ENCODE results near the gene TMPRSS9. TPM values are rescaled to one million over a fixed set of nuclear protein-coding genes. Genes with fewer than 3 reads are reported as not detected.

The TMPRSS9 gene
- total and polyA plus RNA-seq, 10 donors = 0.70 to 4.3 (median 2.7) TPM

GRCh38 chr19:2385053-2385721, 25.1 kb downstream of the TMPRSS9 start:
- no peak for DNase-seq
- peaks cover 0 to 21% (median 5%) of the 10 kb centered on the region in 6 donors for H3K4me1 ChIP-seq
- H3K4me3 ChIP-seq = no peak overlapping the region
- WGBS, 5 donors = 27 to 49% (median 30%) methylated on average over 22 to 37 of the region's 37 CpGs
- intact Hi-C loops (cut with DNase I; ENCODE audit: low total_unique reads) = no loop called here
- TF ChIP-seq, protein P1, sequence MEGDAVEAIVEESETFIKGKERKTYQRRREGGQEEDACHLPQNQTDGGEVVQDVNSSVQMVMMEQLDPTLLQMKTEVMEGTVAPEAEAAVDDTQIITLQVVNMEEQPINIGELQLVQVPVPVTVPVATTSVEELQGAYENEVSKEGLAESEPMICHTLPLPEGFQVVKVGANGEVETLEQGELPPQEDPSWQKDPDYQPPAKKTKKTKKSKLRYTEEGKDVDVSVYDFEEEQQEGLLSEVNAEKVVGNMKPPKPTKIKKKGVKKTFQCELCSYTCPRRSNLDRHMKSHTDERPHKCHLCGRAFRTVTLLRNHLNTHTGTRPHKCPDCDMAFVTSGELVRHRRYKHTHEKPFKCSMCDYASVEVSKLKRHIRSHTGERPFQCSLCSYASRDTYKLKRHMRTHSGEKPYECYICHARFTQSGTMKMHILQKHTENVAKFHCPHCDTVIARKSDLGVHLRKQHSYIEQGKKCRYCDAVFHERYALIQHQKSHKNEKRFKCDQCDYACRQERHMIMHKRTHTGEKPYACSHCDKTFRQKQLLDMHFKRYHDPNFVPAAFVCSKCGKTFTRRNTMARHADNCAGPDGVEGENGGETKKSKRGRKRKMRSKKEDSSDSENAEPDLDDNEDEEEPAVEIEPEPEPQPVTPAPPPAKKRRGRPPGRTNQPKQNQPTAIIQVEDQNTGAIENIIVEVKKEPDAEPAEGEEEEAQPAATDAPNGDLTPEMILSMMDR (IDR thresholded peaks at IDR 0.05 in 8 of 11, conservative IDR thresholded peaks at IDR 0.05 in 3 of 11) = no peak
- TF ChIP-seq POLR2A (IDR thresholded peaks at IDR 0.05) (no peak), POLR2AphosphoS5 (IDR thresholded peaks at IDR 0.05) (no peak)
- peaks cover 0 to 23% (median 0%) of the 10 kb centered on the region in 7 donors for H3K27me3 ChIP-seq (replicated peaks in 1 of 7)
- H3K36me3 ChIP-seq = no peaks in the 10 kb centered on the region
- H3K27ac ChIP-seq = no peak overlapping the region
- peaks cover 0 to 10% (median 8%) of the 10 kb centered on the region in 8 donors for H3K9me3 ChIP-seq

DNA sequence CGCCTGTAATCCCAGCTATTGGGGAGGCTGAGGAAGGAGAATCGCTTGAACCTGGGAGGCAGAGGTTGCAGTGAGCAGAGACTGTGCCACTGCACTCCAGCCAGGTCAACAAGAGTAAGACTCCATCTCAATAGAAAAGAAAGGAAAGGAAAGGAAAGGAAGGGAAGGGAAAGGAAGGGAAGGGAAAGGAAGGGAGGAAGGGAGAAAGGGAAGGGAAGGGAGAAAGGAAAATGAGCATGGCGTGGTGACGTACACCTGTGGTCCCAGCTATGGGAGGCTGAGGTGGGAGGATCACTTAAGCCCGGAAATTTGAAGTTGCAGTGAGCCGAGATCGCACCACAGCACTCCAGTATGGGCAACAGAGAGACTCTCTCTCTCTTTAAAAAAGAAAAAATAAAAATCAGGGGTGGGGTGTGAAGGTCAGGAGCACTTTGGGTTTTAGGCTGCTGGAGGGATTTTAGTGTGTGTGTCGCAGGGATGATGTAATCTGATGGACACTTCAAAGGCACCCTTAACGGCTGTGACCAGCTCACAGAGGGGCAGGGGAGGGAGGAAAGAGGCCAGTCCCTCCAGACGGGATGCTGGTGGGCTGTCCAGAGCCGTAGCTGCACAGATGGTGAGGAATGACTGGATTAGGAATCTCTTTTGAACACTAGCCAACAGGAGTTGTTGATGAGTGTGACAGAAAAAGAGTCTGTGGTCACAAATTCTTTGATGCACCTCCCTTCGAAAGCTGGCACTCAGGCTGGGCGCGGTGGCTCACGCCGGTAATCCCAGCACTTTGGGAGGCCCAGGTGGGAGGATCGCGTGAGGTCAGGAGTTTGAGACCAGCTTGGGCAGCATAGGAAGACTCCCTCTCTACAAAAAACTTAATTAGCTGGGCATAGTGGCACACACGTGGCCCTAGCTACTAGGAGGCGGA, 27.6 kb downstream of the TMPRSS9 start:
- TF ChIP-seq POLR2AphosphoS5 (IDR thresholded peaks at IDR 0.05) = no peak
- no peak for TF ChIP-seq POLR2A (IDR thresholded peaks at IDR 0.05)
- TF ChIP-seq, protein P1 (IDR thresholded peaks at IDR 0.05 in 8 of 11, conservative IDR thresholded peaks at IDR 0.05 in 3 of 11) = no peak
- DNase-seq = no peak
- Histone ChIP-seq H3K27ac (no peak overlapping the region), H3K4me1 (peaks cover 0 to 32% (median 8%) of the 10 kb centered on the region in 6 donors), H3K4me3 (no peak overlapping the region), H3K36me3 (no peaks in the 10 kb centered on the region), H3K27me3 (replicated peaks in 1 of 7) (peaks cover 0 to 23% (median 0%) of the 10 kb centered on the region in 7 donors), H3K9me3 (no peaks in the 10 kb centered on the region)
- 72 to 82% (median 78%) methylated on average over 20 of the region's 20 CpGs for WGBS, 5 donors
- intact Hi-C loops (cut with DNase I; ENCODE audit: low total_unique reads) = no loop called here

- Histone ChIP-seq H3K4me3 (no peak overlapping the region), H3K4me1 (peaks cover 0 to 31% (median 14%) of the 10 kb centered on the region in 6 donors), H3K36me3 (no peaks in the 10 kb centered on the region), H3K9me3 (peaks cover 0 to 3% (median 0%) of the 10 kb centered on the region in 8 donors), H3K27me3 (replicated peaks in 1 of 7) (peaks cover 0 to 12% (median 0%) of the 10 kb centered on the region in 7 donors), H3K27ac (no peak overlapping the region)
- DNase-seq = no peak
- WGBS, 5 donors = 79 to 90% (median 82%) methylated on average over 17 to 21 of the region's 21 CpGs
- TF ChIP-seq, protein P1 (IDR thresholded peaks at IDR 0.05 in 8 of 11, conservative IDR thresholded peaks at IDR 0.05 in 3 of 11) = no peak
- no peak for TF ChIP-seq POLR2A (IDR thresholded peaks at IDR 0.05)
- TF ChIP-seq POLR2AphosphoS5 (IDR thresholded peaks at IDR 0.05) = no peak
- intact Hi-C loops (cut with DNase I; ENCODE audit: low total_unique reads) = no loop called here
Observed at GRCh38 chr19:2389594-2389993, 29.5 kb downstream of the TMPRSS9 start.
